ENCODE data around the gene RPS2.

DNA sequence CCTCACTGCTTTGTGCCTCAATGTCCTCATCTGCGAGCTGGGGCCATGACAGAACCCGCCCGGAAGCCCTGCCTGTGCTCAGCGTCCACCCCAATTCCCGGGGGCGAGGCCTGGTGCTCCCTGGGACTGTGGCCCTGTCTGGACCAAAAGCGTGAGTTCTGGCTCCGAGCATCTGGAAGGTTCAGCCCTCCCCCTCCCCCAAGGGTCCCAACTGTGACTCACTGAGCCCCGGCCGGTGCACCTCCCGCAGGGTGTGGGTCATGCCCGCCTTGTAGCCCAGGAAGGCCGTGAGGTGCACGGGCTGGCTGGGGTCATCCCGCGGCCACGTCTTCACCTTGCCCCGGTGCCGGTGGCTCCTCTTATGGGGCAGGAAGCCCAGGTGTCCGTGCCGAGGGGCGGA lies 10.9 kb downstream of the RPS2 start:
- no peak for TF ChIP-seq YY1 (IDR thresholded peaks at IDR 0.05; ENCODE audit: insufficient read depth, insufficient read length)
- TF ChIP-seq ZNF274 (IDR thresholded peaks at IDR 0.05; ENCODE audit: low read depth, low read length): no peak
